HEK293 (cell line): ENCODE measurements around the gene SF3B3.

Source experiments
- GLIS2 ChIP-seq: fragments of 450-650 bp; formaldehyde crosslinking; IDR thresholded peaks from 2 replicates; pipeline ENCODE4 v1.5.1; 2016; ENCODE audit warnings: missing biosample characterization, missing genetic modification characterization
- HOXD13 ChIP-seq: sonication (generic); formaldehyde crosslinking; IDR thresholded peaks from 2 replicates; pipeline ENCODE4 v1.8.0; 2022; ENCODE audit warnings: missing genetic modification reagents, borderline replicate concordance
- IKZF3 ChIP-seq: fragments of 450-650 bp; IDR thresholded peaks from 2 replicates; pipeline ENCODE4 v1.5.0; 2018; ENCODE audit warnings: missing biosample characterization, mild to moderate bottlenecking, missing genetic modification characterization, moderate library complexity
- KLF10 ChIP-seq: fragments of 450-650 bp; IDR thresholded peaks from 2 replicates; pipeline ENCODE4 v1.5.1; 2018; ENCODE audit warnings: missing biosample characterization, mild to moderate bottlenecking, missing genetic modification characterization
- KLF8 ChIP-seq: fragments of 450-650 bp; formaldehyde crosslinking; IDR thresholded peaks from 2 replicates; pipeline ENCODE4 v1.5.1; 2016; ENCODE audit warnings: missing biosample characterization, missing genetic modification characterization
- PRDM1 ChIP-seq: fragments of 450-650 bp; formaldehyde crosslinking; IDR thresholded peaks from 2 replicates; pipeline ENCODE4; 2016; ENCODE audit warnings: missing biosample characterization, missing genetic modification characterization
- SCRT1 ChIP-seq: fragments of 450-650 bp; formaldehyde crosslinking; IDR thresholded peaks from 2 replicates; pipeline ENCODE4 v1.5.1; 2016; ENCODE audit warnings: missing biosample characterization, missing genetic modification characterization, borderline replicate concordance
- ZBTB17 ChIP-seq: fragments of 450-650 bp; formaldehyde crosslinking; IDR thresholded peaks from 2 replicates; pipeline ENCODE4 v1.5.1; 2016; ENCODE audit warnings: missing biosample characterization, missing genetic modification characterization
- ZBTB20 ChIP-seq: fragments of 450-650 bp; formaldehyde crosslinking; IDR thresholded peaks from 2 replicates; pipeline ENCODE4 v1.5.1; 2016; ENCODE audit warnings: missing biosample characterization, missing genetic modification characterization
- ZBTB8A ChIP-seq: fragments of 450-650 bp; formaldehyde crosslinking; IDR thresholded peaks from 2 replicates; pipeline ENCODE4 v1.5.1; 2016; ENCODE audit warnings: missing biosample characterization, missing genetic modification characterization
- ZNF10 ChIP-seq: fragments of 450-650 bp; formaldehyde crosslinking; IDR thresholded peaks from 2 replicates; pipeline ENCODE4 v1.5.1; 2017; ENCODE audit warnings: missing biosample characterization, missing genetic modification characterization
- ZNF169 ChIP-seq: fragments of 450-650 bp; formaldehyde crosslinking; IDR thresholded peaks from 2 replicates; pipeline ENCODE4 v1.5.1; 2016; ENCODE audit warnings: missing biosample characterization, missing genetic modification characterization
- ZNF2 ChIP-seq: fragments of 450-650 bp; formaldehyde crosslinking; IDR thresholded peaks from 2 replicates; pipeline ENCODE4 v1.5.1; 2016; ENCODE audit warnings: missing biosample characterization, missing genetic modification characterization
- ZNF202 ChIP-seq: fragments of 450-650 bp; formaldehyde crosslinking; IDR thresholded peaks from 2 replicates; pipeline ENCODE4 v1.5.1; 2016; ENCODE audit warnings: missing biosample characterization, missing genetic modification characterization, borderline replicate concordance
- ZNF239 ChIP-seq: fragments of 450-650 bp; formaldehyde crosslinking; IDR thresholded peaks from 2 replicates; pipeline ENCODE4 v1.5.1; 2016; ENCODE audit warnings: missing biosample characterization, missing genetic modification characterization
- ZNF350 ChIP-seq: fragments of 450-650 bp; formaldehyde crosslinking; IDR thresholded peaks from 2 replicates; pipeline ENCODE4 v1.5.0; 2017; ENCODE audit warnings: missing biosample characterization, mild to moderate bottlenecking, missing genetic modification characterization
- ZNF394 ChIP-seq: fragments of 450-650 bp; formaldehyde crosslinking; IDR thresholded peaks from 2 replicates; pipeline ENCODE4 v1.5.1; 2016; ENCODE audit warnings: missing biosample characterization, missing genetic modification characterization, mild to moderate bottlenecking, moderate library complexity, borderline replicate concordance
- ZNF600 ChIP-seq: fragments of 450-650 bp; formaldehyde crosslinking; IDR thresholded peaks from 2 replicates; pipeline ENCODE4 v1.5.1; 2016; ENCODE audit warnings: missing biosample characterization, missing genetic modification characterization
- ZNF626 ChIP-seq: fragments of 450-650 bp; sonication (Bioruptor Pico); formaldehyde crosslinking; IDR thresholded peaks from 2 replicates; pipeline ENCODE4 v1.5.1; 2018; ENCODE audit warnings: missing biosample characterization, missing genetic modification characterization, inconsistent platforms
- ZNF629 ChIP-seq: fragments of 450-650 bp; formaldehyde crosslinking; IDR thresholded peaks from 2 replicates; pipeline ENCODE4 v1.5.1; 2017; ENCODE audit warnings: missing biosample characterization, missing genetic modification characterization
- ZNF792 ChIP-seq: fragments of 450-650 bp; formaldehyde crosslinking; IDR thresholded peaks from 2 replicates; pipeline ENCODE4 v1.5.1; 2016; ENCODE audit warnings: missing biosample characterization, missing genetic modification characterization
- ZXDB ChIP-seq: fragments of 450-650 bp; formaldehyde crosslinking; IDR thresholded peaks from 2 replicates; pipeline ENCODE4 v1.5.1; 2016; ENCODE audit warnings: missing biosample characterization, missing genetic modification characterization
- TF ChIP-seq, protein P1 (sequence below): fragments of 450-650 bp; IDR thresholded peaks from 2 replicates; pipeline ENCODE4 v1.5.1; 2018; ENCODE audit warnings: missing biosample characterization, missing genetic modification characterization
- TF ChIP-seq, protein P2 (sequence below): fragments of 450-650 bp; formaldehyde crosslinking; IDR thresholded peaks from 2 replicates; pipeline ENCODE4 v1.5.1; 2016; ENCODE audit warnings: missing biosample characterization, missing genetic modification characterization
- TF ChIP-seq, protein P3 (sequence below): fragments of 450-650 bp; formaldehyde crosslinking; IDR thresholded peaks from 2 replicates; pipeline ENCODE4 v1.5.1; 2016; ENCODE audit warnings: missing biosample characterization, missing genetic modification characterization
- TF ChIP-seq, protein P4 (sequence below): fragments of 450-650 bp; formaldehyde crosslinking; IDR thresholded peaks from 2 replicates; pipeline ENCODE4 v1.5.1; 2016; ENCODE audit warnings: missing biosample characterization, missing genetic modification characterization
- TF ChIP-seq, protein P5 (sequence below): fragments of 450-650 bp; formaldehyde crosslinking; IDR thresholded peaks from 2 replicates; pipeline ENCODE4 v1.5.1; 2016; ENCODE audit warnings: missing biosample characterization, missing genetic modification characterization, borderline replicate concordance
- TF ChIP-seq, protein P6 (sequence below): fragments of 450-650 bp; formaldehyde crosslinking; IDR thresholded peaks from 2 replicates; pipeline ENCODE4 v1.5.1; 2016; ENCODE audit warnings: missing biosample characterization, missing genetic modification characterization

Gene SF3B3

DNA sequence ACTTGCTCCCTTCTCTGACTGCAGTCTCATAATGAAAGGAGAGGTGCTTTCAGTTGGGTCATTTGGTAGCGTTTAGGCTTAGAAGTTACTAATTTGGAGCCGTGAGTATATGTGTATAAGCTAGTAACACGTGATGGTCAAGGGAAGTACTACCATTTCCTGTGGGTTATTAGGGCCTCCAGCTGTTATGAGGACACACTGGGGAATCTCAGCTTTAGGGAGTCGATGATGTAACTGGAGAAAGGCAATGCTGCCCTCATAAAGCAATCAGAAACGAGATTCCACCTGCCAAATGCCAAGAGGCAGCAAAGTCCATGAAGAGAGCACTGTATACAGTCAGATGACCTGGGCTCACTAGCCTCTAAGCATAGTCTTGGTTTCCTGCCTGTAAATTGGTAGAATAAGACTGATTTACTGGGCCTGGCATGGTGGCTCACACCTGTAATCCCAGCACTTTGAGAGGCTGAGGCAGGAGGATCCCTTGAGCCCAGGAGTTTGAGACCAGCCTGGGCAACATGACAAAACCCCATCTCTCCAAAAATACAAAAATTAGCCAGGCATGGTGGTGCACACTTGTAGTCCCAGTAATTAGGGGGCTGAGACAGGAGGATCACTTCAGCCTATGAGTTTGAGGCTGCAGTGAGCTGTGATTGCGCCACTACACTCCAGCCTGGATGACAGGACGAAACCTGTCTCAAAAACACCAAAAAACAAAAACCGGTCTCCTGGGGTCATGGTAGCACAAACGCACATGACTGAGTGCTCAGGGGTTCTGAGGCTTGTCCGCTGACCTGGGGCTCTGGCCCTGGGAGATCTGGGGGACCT, 53.0 kb downstream of the SF3B3 start (continued):
- no peak for TF ChIP-seq HOXD13
- no peak for TF ChIP-seq GLIS2
- TF ChIP-seq, protein P1, sequence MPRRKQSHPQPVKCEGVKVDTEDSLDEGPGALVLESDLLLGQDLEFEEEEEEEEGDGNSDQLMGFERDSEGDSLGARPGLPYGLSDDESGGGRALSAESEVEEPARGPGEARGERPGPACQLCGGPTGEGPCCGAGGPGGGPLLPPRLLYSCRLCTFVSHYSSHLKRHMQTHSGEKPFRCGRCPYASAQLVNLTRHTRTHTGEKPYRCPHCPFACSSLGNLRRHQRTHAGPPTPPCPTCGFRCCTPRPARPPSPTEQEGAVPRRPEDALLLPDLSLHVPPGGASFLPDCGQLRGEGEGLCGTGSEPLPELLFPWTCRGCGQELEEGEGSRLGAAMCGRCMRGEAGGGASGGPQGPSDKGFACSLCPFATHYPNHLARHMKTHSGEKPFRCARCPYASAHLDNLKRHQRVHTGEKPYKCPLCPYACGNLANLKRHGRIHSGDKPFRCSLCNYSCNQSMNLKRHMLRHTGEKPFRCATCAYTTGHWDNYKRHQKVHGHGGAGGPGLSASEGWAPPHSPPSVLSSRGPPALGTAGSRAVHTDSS (tag by site-specific recombination), result no peak
- 0 out of 2 replicates have a peak, but pooled peaks have one; percentile 13 for TF ChIP-seq ZBTB20
- TF ChIP-seq ZNF394 (tag by site-specific recombination), result 0 out of 2 replicates have a peak, but pooled peaks have one; percentile 22
- TF ChIP-seq, protein P2, sequence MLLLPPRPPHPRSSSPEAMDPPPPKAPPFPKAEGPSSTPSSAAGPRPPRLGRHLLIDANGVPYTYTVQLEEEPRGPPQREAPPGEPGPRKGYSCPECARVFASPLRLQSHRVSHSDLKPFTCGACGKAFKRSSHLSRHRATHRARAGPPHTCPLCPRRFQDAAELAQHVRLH, result peak; percentile 84
- peak; percentile 46; the same call in 1 of the 2 replicates for TF ChIP-seq ZBTB17 (tag by site-specific recombination)
- TF ChIP-seq ZXDB, result peak; percentile 54; the same call in 1 of the 2 replicates
- peak; percentile 81 for TF ChIP-seq ZNF600
- no peak for TF ChIP-seq KLF8 (tag by site-specific recombination)
- TF ChIP-seq, protein P3, sequence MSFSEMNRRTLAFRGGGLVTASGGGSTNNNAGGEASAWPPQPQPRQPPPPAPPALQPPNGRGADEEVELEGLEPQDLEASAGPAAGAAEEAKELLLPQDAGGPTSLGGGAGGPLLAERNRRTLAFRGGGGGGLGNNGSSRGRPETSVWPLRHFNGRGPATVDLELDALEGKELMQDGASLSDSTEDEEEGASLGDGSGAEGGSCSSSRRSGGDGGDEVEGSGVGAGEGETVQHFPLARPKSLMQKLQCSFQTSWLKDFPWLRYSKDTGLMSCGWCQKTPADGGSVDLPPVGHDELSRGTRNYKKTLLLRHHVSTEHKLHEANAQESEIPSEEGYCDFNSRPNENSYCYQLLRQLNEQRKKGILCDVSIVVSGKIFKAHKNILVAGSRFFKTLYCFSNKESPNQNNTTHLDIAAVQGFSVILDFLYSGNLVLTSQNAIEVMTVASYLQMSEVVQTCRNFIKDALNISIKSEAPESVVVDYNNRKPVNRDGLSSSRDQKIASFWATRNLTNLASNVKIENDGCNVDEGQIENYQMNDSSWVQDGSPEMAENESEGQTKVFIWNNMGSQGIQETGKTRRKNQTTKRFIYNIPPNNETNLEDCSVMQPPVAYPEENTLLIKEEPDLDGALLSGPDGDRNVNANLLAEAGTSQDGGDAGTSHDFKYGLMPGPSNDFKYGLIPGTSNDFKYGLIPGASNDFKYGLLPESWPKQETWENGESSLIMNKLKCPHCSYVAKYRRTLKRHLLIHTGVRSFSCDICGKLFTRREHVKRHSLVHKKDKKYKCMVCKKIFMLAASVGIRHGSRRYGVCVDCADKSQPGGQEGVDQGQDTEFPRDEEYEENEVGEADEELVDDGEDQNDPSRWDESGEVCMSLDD (tag by site-specific recombination), result no peak
- TF ChIP-seq ZBTB8A, result no peak
- TF ChIP-seq, protein P4, sequence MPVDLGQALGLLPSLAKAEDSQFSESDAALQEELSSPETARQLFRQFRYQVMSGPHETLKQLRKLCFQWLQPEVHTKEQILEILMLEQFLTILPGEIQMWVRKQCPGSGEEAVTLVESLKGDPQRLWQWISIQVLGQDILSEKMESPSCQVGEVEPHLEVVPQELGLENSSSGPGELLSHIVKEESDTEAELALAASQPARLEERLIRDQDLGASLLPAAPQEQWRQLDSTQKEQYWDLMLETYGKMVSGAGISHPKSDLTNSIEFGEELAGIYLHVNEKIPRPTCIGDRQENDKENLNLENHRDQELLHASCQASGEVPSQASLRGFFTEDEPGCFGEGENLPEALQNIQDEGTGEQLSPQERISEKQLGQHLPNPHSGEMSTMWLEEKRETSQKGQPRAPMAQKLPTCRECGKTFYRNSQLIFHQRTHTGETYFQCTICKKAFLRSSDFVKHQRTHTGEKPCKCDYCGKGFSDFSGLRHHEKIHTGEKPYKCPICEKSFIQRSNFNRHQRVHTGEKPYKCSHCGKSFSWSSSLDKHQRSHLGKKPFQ (tag by site-specific recombination), result no peak
- no peak for TF ChIP-seq ZNF202 (tag by site-specific recombination)
- no peak for TF ChIP-seq ZNF169
- TF ChIP-seq, protein P5, sequence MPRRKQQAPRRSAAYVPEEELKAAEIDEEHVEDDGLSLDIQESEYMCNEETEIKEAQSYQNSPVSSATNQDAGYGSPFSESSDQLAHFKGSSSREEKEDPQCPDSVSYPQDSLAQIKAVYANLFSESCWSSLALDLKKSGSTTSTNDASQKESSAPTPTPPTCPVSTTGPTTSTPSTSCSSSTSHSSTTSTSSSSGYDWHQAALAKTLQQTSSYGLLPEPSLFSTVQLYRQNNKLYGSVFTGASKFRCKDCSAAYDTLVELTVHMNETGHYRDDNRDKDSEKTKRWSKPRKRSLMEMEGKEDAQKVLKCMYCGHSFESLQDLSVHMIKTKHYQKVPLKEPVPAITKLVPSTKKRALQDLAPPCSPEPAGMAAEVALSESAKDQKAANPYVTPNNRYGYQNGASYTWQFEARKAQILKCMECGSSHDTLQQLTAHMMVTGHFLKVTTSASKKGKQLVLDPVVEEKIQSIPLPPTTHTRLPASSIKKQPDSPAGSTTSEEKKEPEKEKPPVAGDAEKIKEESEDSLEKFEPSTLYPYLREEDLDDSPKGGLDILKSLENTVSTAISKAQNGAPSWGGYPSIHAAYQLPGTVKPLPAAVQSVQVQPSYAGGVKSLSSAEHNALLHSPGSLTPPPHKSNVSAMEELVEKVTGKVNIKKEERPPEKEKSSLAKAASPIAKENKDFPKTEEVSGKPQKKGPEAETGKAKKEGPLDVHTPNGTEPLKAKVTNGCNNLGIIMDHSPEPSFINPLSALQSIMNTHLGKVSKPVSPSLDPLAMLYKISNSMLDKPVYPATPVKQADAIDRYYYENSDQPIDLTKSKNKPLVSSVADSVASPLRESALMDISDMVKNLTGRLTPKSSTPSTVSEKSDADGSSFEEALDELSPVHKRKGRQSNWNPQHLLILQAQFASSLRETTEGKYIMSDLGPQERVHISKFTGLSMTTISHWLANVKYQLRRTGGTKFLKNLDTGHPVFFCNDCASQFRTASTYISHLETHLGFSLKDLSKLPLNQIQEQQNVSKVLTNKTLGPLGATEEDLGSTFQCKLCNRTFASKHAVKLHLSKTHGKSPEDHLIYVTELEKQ (tag by site-specific recombination), result 0 out of 2 replicates have a peak, but pooled peaks have one; percentile 63
- no peak for TF ChIP-seq ZNF350 (tag by site-specific recombination)
- peak; percentile 81 for TF ChIP-seq PRDM1 (tag by site-specific recombination)
- TF ChIP-seq ZNF10 (tag by site-specific recombination), result peak; percentile 31; the same call in 1 of the 2 replicates
- TF ChIP-seq KLF10 (tag by site-specific recombination), result no peak
- TF ChIP-seq ZNF629, result peak; percentile 90
- peak; percentile 89 for TF ChIP-seq IKZF3 (tag by site-specific recombination)
- no peak for TF ChIP-seq ZNF239 (tag by site-specific recombination)
- TF ChIP-seq, protein P6, sequence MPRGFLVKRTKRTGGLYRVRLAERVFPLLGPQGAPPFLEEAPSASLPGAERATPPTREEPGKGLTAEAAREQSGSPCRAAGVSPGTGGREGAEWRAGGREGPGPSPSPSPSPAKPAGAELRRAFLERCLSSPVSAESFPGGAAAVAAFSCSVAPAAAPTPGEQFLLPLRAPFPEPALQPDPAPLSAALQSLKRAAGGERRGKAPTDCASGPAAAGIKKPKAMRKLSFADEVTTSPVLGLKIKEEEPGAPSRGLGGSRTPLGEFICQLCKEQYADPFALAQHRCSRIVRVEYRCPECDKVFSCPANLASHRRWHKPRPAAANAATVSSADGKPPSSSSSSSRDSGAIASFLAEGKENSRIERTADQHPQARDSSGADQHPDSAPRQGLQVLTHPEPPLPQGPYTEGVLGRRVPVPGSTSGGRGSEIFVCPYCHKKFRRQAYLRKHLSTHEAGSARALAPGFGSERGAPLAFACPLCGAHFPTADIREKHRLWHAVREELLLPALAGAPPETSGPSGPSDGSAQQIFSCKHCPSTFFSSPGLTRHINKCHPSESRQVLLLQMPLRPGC (tag by site-specific recombination), result peak; percentile 67; the same call in 1 of the 2 replicates
- TF ChIP-seq ZNF2, result 0 out of 2 replicates have a peak, but pooled peaks have one; percentile 35
- TF ChIP-seq SCRT1 (tag by site-specific recombination), result peak; percentile 27; the same call in 1 of the 2 replicates
- TF ChIP-seq ZNF792 (tag by site-specific recombination), result peak; percentile 91
- TF ChIP-seq ZNF626 (tag by site-specific recombination), result no peak
